ENCODE results near the gene HEMGN.

The HEMGN gene

GRCh38 chr9:97895211-97895610 lies 42.8 kb downstream of the HEMGN start:
- no peak for ATAC-seq

GRCh38 chr9:97892421-97892820 lies 45.6 kb downstream of the HEMGN start:
- ATAC-seq = no peak

- ATAC-seq = no peak
Measured at GRCh38 chr9:97891736-97892135, 46.2 kb downstream of the HEMGN start.

GRCh38 chr9:97889941-97890887 lies 47.8 kb downstream of the HEMGN start:
- peak; percentile 24 to 35 for ATAC-seq

- no peak for ATAC-seq
Measured at GRCh38 chr9:97880336-97880735, 57.6 kb downstream of the HEMGN start.
